NCI-H526 (cell line): Measurements from ENCODE around the gene HSFX1.

Experiments used
- DNase-seq, 2 experiments: peaks; one replicate each; lab custom pipeline; 2025; lab: John Stamatoyannopoulos, UW

Gene HSFX1

GRCh38 chrX:149804102-149804501 is 30.2 kb downstream of the HSFX1 start:
- no peak for DNase-seq

- DNase-seq = no peak
These were observed 34.0 kb downstream of the HSFX1 start for GRCh38 chrX:149807747-149808458.

- no peak for DNase-seq
These were observed 44.8 kb downstream of the HSFX1 start for GRCh38 chrX:149818652-149819051.

- DNase-seq = no peak
These were observed 45.5 kb downstream of the HSFX1 start for GRCh38 chrX:149819371-149819770.

GRCh38 chrX:149825424-149825823 is 51.6 kb downstream of the HSFX1 start:
- peak in 1 of 2 experiments; percentile 39 for DNase-seq
